Measurements from ENCODE around the gene TNRC6B.

GRCh38 chr22:40200795-40201530 is 23.2 kb downstream of the TNRC6B start:
- TF ChIP-seq CTCF (conservative IDR thresholded peaks at IDR 0.05; ENCODE audit: low read depth, low read length) (no peak), EZH2 (IDR thresholded peaks at IDR 0.05; ENCODE audit: borderline replicate concordance, low read depth, low read length, poor library complexity, severe bottlenecking) (no peak)
